ENCODE data around the gene PCCA.

The PCCA gene

GRCh38 chr13:100525453-100526317 is 436.8 kb downstream of the PCCA start:
- Histone ChIP-seq H3K4me1 (ENCODE audit: control insufficient read depth, insufficient read depth, low read depth, low read length) (peaks cover 9% of the 10 kb centered on the region), H3K36me3 (ENCODE audit: control insufficient read depth in 1 of 2, insufficient read depth in 2 of 2, low read depth in 1 of 2, low read length in 2 of 2) (peaks cover 31 to 46% of the 10 kb centered on the region in 2 experiments), H3K4ac (ENCODE audit: low read depth in 1 of 2, low read length in 2 of 2) (no peak overlapping the region), H3K4me3 (ENCODE audit: insufficient read depth in 1 of 2, low read depth in 1 of 2, low read length in 2 of 2) (no peak overlapping the region), H3K27ac (ENCODE audit: low read length, poor library complexity, severe bottlenecking) (no peak overlapping the region), H3K4me2 (ENCODE audit: low read length, poor library complexity, severe bottlenecking) (no peak overlapping the region), H3K18ac (ENCODE audit: low read depth in 1 of 2, low read length in 2 of 2) (no peak overlapping the region), H2BK120ac (ENCODE audit: low read depth, low read length) (no peak overlapping the region), H4K8ac (ENCODE audit: low read length) (no peak overlapping the region), H3K79me1 (replicated peaks; ENCODE audit: low read length, poor library complexity, severe bottlenecking) (peaks cover 33% of the 10 kb centered on the region), H3K9ac (ENCODE audit: low read length) (no peak overlapping the region), H3K27me3 (ENCODE audit: control insufficient read depth in 1 of 2, insufficient read depth in 1 of 2, low read length in 2 of 2) (no peaks in the 10 kb centered on the region), H3K23ac (ENCODE audit: low read length in 2 of 2) (no peak overlapping the region), H2BK15ac (ENCODE audit: low read depth, poor library complexity, severe bottlenecking) (no peak overlapping the region), H2AK5ac (ENCODE audit: low read length, severe bottlenecking) (no peak overlapping the region), H2BK12ac (ENCODE audit: low read length in 2 of 2) (peak overlapping the region in 1 of 2 experiments; percentile 49), H3K9me3 (ENCODE audit: control insufficient read depth, low read length) (no peaks in the 10 kb centered on the region), H3K14ac (ENCODE audit: low read length in 2 of 2) (no peak overlapping the region), H2BK5ac (ENCODE audit: low read depth, low read length, poor library complexity, severe bottlenecking) (no peak overlapping the region), H2AFZ (ENCODE audit: low read depth, low read length) (no peak overlapping the region), H4K91ac (ENCODE audit: low read length) (no peak overlapping the region)
- DNase-seq: no peak
- WGBS: 85% methylated on average over 17 of the region's 17 CpGs

- H3K14ac ChIP-seq (ENCODE audit: low read length in 2 of 2): no peak overlapping the region
- H3K4me2 ChIP-seq (ENCODE audit: low read length, poor library complexity, severe bottlenecking): no peak overlapping the region
- no peak overlapping the region for H2BK120ac ChIP-seq (ENCODE audit: low read depth, low read length)
- no peak overlapping the region for H3K9ac ChIP-seq (ENCODE audit: low read length)
- H2BK5ac ChIP-seq (ENCODE audit: low read depth, low read length, poor library complexity, severe bottlenecking): no peak overlapping the region
- peaks cover 31 to 48% of the 10 kb centered on the region in 2 experiments for H3K36me3 ChIP-seq (ENCODE audit: control insufficient read depth in 1 of 2, insufficient read depth in 2 of 2, low read depth in 1 of 2, low read length in 2 of 2)
- H4K91ac ChIP-seq (ENCODE audit: low read length): no peak overlapping the region
- peaks cover 31% of the 10 kb centered on the region for H3K79me1 ChIP-seq (replicated peaks; ENCODE audit: low read length, poor library complexity, severe bottlenecking)
- no peak overlapping the region for H2AFZ ChIP-seq (ENCODE audit: low read depth, low read length)
- WGBS: 93% methylated on average over 27 of the region's 27 CpGs
- H3K4ac ChIP-seq (ENCODE audit: low read depth in 1 of 2, low read length in 2 of 2): no peak overlapping the region
- H3K27me3 ChIP-seq (ENCODE audit: control insufficient read depth in 1 of 2, insufficient read depth in 1 of 2, low read length in 2 of 2): no peaks in the 10 kb centered on the region
- DNase-seq: no peak
- H3K27ac ChIP-seq (ENCODE audit: low read length, poor library complexity, severe bottlenecking): no peak overlapping the region
- peaks cover 7% of the 10 kb centered on the region for H3K4me1 ChIP-seq (ENCODE audit: control insufficient read depth, insufficient read depth, low read depth, low read length)
- no peak overlapping the region for H3K23ac ChIP-seq (ENCODE audit: low read length in 2 of 2)
- no peak overlapping the region for H2BK15ac ChIP-seq (ENCODE audit: low read depth, poor library complexity, severe bottlenecking)
- no peak overlapping the region for H2BK12ac ChIP-seq (ENCODE audit: low read length in 2 of 2)
- no peak overlapping the region for H4K8ac ChIP-seq (ENCODE audit: low read length)
- no peak overlapping the region for H3K18ac ChIP-seq (ENCODE audit: low read depth in 1 of 2, low read length in 2 of 2)
- H2AK5ac ChIP-seq (ENCODE audit: low read length, severe bottlenecking): no peak overlapping the region
- no peaks in the 10 kb centered on the region for H3K9me3 ChIP-seq (ENCODE audit: control insufficient read depth, low read length)
- no peak overlapping the region for H3K4me3 ChIP-seq (ENCODE audit: insufficient read depth in 1 of 2, low read depth in 1 of 2, low read length in 2 of 2)
Measured at GRCh38 chr13:100526318-100527000, 437.6 kb downstream of the PCCA start.

- Histone ChIP-seq H2BK15ac (ENCODE audit: low read depth, poor library complexity, severe bottlenecking) (no peak overlapping the region), H3K36me3 (ENCODE audit: control insufficient read depth in 1 of 2, insufficient read depth in 2 of 2, low read depth in 1 of 2, low read length in 2 of 2) (peaks cover 31 to 56% of the 10 kb centered on the region in 2 experiments), H3K27ac (ENCODE audit: low read length, poor library complexity, severe bottlenecking) (no peak overlapping the region), H3K79me1 (replicated peaks; ENCODE audit: low read length, poor library complexity, severe bottlenecking) (peaks cover 23% of the 10 kb centered on the region), H2BK12ac (ENCODE audit: low read length in 2 of 2) (no peak overlapping the region), H2BK120ac (ENCODE audit: low read depth, low read length) (no peak overlapping the region), H3K23ac (ENCODE audit: low read length in 2 of 2) (no peak overlapping the region), H2AK5ac (ENCODE audit: low read length, severe bottlenecking) (no peak overlapping the region), H4K8ac (ENCODE audit: low read length) (no peak overlapping the region), H3K9me3 (ENCODE audit: control insufficient read depth, low read length) (no peaks in the 10 kb centered on the region), H3K9ac (ENCODE audit: low read length) (no peak overlapping the region), H4K91ac (ENCODE audit: low read length) (no peak overlapping the region), H3K14ac (ENCODE audit: low read length in 2 of 2) (no peak overlapping the region), H3K4me2 (ENCODE audit: low read length, poor library complexity, severe bottlenecking) (no peak overlapping the region), H3K18ac (ENCODE audit: low read depth in 1 of 2, low read length in 2 of 2) (no peak overlapping the region), H3K4me1 (ENCODE audit: control insufficient read depth, insufficient read depth, low read depth, low read length) (peaks cover 7% of the 10 kb centered on the region), H3K4ac (ENCODE audit: low read depth in 1 of 2, low read length in 2 of 2) (no peak overlapping the region), H3K4me3 (ENCODE audit: insufficient read depth in 1 of 2, low read depth in 1 of 2, low read length in 2 of 2) (no peak overlapping the region), H3K27me3 (ENCODE audit: control insufficient read depth in 1 of 2, insufficient read depth in 1 of 2, low read length in 2 of 2) (no peaks in the 10 kb centered on the region), H2BK5ac (ENCODE audit: low read depth, low read length, poor library complexity, severe bottlenecking) (no peak overlapping the region), H2AFZ (ENCODE audit: low read depth, low read length) (no peak overlapping the region)
- DNase-seq: no peak
- WGBS: 89% methylated on average over 9 of the region's 9 CpGs
Measured at GRCh38 chr13:100527644-100528043, 438.8 kb downstream of the PCCA start.

GRCh38 chr13:100528353-100528752 is 439.5 kb downstream of the PCCA start:
- Histone ChIP-seq H3K9me3 (ENCODE audit: control insufficient read depth, low read length) (no peaks in the 10 kb centered on the region), H2AFZ (ENCODE audit: low read depth, low read length) (no peak overlapping the region), H3K4me2 (ENCODE audit: low read length, poor library complexity, severe bottlenecking) (no peak overlapping the region), H3K79me1 (replicated peaks; ENCODE audit: low read length, poor library complexity, severe bottlenecking) (peaks cover 23% of the 10 kb centered on the region), H3K23ac (ENCODE audit: low read length in 2 of 2) (no peak overlapping the region), H3K9ac (ENCODE audit: low read length) (no peak overlapping the region), H4K91ac (ENCODE audit: low read length) (no peak overlapping the region), H3K36me3 (ENCODE audit: control insufficient read depth in 1 of 2, insufficient read depth in 2 of 2, low read depth in 1 of 2, low read length in 2 of 2) (peaks cover 34 to 64% of the 10 kb centered on the region in 2 experiments), H2BK12ac (ENCODE audit: low read length in 2 of 2) (no peak overlapping the region), H3K4me3 (ENCODE audit: insufficient read depth in 1 of 2, low read depth in 1 of 2, low read length in 2 of 2) (no peak overlapping the region), H3K4ac (ENCODE audit: low read depth in 1 of 2, low read length in 2 of 2) (no peak overlapping the region), H2BK5ac (ENCODE audit: low read depth, low read length, poor library complexity, severe bottlenecking) (no peak overlapping the region), H3K18ac (ENCODE audit: low read depth in 1 of 2, low read length in 2 of 2) (no peak overlapping the region), H3K14ac (ENCODE audit: low read length in 2 of 2) (no peak overlapping the region), H3K27me3 (ENCODE audit: control insufficient read depth in 1 of 2, insufficient read depth in 1 of 2, low read length in 2 of 2) (no peaks in the 10 kb centered on the region), H3K27ac (ENCODE audit: low read length, poor library complexity, severe bottlenecking) (no peak overlapping the region), H2BK120ac (ENCODE audit: low read depth, low read length) (no peak overlapping the region), H4K8ac (ENCODE audit: low read length) (no peak overlapping the region), H3K4me1 (ENCODE audit: control insufficient read depth, insufficient read depth, low read depth, low read length) (peaks cover 7% of the 10 kb centered on the region), H2BK15ac (ENCODE audit: low read depth, poor library complexity, severe bottlenecking) (no peak overlapping the region), H2AK5ac (ENCODE audit: low read length, severe bottlenecking) (no peak overlapping the region)
- 97% methylated on average over 8 of the region's 9 CpGs for WGBS
- DNase-seq: no peak

Measured in mesenchymal stem cell (in vitro differentiated cells and primary cell).